ENCODE measurements around the gene OR1F1. TPM values are rescaled to one million over a fixed set of nuclear protein-coding genes. Genes with fewer than 3 reads are reported as not detected.
"Not testable (repeated sequence)": the region's sequence is repeated elsewhere in the genome, so short reads cannot be mapped to it uniquely, and the experiment has no call there.

Gene OR1F1
- total RNA-seq, 1 experiment from 2014 or later: 0.67 TPM

- no peak for DNase-seq (ENCODE audit: extremely low read depth, low read depth)
Measured at GRCh38 chr16:3171181-3171854, 16.7 kb upstream of the OR1F1 start.

DNA sequence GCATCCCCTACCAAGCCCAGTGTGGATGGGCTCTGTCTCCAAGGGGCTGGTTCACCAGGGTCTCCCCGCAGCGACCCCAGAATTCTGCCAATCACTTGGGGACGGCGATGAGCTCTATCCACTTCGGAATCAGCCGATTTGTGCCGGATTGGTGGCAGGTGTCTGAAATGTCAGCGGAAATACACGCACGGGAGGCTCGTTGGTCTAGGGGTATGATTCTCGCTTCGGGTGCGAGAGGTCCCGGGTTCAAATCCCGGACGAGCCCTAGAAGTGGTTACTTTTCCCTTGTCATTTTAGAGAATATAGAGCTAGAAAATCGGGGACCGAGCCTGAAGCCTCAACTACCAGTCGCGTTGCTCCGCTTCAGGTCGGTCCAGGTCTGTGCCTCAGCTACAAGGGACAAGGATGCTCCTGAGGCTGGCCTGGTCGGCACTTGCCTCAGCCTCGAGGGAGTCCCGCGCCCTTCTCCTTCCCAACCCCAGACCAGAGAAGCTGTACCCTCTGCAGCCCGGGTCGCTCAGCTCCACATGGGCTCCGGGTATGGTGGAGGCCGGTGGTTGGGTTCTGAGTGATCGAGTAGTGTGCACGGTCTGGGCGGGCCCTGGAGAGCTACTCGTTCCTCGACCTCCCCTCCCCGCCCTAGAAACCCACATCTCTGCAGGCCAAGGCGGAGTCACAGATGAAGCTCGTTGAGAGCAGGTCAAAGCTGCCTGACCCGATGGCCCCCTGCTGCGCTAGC is 16.0 kb upstream of the OR1F1 start:
- DNase-seq (ENCODE audit: extremely low read depth, low read depth): no peak

DNA sequence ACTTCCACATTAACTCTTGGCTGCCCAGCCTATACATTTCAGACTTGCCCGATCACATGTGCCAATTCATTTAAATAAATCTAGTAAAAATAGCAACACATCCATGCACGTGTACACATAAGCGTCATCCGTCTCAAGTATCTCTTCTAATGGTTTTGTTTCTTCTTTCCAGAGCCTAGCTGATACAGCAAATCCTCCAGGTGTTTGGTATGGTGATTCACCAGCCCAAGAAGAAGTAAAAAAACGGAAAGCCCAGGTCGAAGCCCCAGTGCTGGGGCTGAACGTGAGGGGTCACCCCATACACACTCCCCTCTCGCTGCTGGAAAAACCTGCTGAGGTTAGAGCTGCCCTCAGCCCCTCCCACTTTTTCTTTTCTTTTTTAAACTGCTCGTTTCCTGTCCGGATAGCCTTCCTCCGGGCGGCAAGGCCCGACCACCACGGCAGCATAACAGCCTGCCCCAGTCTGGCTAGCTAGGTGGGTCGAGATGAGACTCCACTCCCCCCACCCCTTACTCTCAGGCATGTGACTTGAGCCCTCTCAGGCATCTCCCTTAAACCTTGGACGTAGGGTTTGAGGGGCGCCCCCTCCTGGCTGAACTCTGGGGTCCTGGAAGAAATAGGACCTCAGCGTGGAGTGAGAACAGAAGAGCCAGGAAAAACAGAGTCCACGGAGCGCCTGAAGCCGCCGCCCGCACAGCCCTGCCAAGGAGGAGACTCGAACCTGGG is 13.9 kb upstream of the OR1F1 start:
- peak; percentile 66 for DNase-seq (ENCODE audit: extremely low read depth, low read depth)

DNA sequence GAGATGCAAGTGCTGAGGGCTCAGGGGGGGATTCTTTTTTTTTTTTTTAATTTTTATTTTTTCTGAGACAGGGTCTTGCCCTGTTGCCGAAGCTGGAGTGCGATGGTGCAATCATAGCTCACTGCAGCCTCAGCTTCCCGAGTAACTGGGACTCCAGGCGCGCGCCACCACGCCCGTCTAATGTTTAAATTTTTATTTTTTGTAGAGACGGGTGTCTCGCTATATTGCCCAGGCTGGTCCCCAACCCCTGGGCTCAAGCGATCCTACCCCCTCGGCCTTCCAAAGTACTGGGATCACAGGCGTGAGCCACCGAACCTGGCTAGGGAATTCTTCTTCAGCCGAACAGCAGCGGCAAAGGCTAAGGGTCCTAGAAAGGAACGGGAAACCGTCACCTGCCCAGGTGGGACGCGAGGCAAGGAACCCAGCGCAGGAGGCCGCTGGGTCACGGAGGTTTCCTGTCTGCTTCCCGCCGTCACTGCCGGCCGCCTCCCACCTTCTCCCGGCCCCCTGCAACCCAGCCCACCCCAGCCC is 13.3 kb upstream of the OR1F1 start:
- DNase-seq (ENCODE audit: extremely low read depth, low read depth): no peak

- peak; percentile 79 for DNase-seq (ENCODE audit: extremely low read depth, low read depth)
Measured at GRCh38 chr16:3175157-3176093, 12.6 kb upstream of the OR1F1 start.

GRCh38 chr16:3179651-3180050 is 8.4 kb upstream of the OR1F1 start:
- DNase-seq (ENCODE audit: extremely low read depth, low read depth): no peak

- DNase-seq (ENCODE audit: extremely low read depth, low read depth): no peak
Measured at GRCh38 chr16:3180445-3180878, 7.5 kb upstream of the OR1F1 start.

GRCh38 chr16:3182293-3182607 is 5.8 kb upstream of the OR1F1 start:
- not testable (repeated sequence) for DNase-seq (ENCODE audit: extremely low read depth, low read depth)

- peak; percentile 79 for DNase-seq (ENCODE audit: extremely low read depth, low read depth)
Measured at GRCh38 chr16:3182608-3183444, 5.2 kb upstream of the OR1F1 start.

DNA sequence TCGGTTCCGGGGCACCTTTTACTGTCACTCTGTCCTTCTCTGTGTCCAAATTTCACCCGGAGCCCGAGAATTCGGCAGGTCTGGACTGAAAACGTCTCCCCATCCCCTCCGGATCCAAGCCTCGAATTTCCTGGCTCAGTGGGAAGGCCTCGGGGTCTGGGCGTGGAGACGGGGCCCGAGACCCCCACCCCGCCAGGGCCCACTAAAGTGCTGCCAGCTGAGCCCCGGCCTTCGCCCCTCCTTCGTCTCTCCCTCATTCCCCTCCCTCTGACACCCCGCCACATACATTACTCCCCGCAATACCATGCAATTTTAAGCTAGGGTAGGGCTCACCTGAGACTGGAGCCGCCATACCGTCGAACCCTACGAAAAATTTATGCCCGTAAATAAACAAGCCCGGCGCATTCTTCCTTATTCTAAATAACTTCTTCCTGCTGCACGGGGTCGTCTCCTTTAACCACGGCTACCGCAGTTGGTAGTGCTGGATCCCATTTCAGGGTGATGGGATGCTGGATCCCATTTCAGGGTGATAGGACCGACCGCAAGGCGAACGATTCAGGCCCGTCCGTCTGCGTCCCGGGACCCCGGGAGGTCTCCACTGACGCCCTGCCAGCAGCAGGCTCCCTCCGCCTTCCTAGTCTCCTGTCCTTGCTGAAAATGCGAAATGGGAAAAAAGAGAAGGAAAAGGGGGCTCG is 4.4 kb upstream of the OR1F1 start:
- no peak for DNase-seq (ENCODE audit: extremely low read depth, low read depth)

DNA sequence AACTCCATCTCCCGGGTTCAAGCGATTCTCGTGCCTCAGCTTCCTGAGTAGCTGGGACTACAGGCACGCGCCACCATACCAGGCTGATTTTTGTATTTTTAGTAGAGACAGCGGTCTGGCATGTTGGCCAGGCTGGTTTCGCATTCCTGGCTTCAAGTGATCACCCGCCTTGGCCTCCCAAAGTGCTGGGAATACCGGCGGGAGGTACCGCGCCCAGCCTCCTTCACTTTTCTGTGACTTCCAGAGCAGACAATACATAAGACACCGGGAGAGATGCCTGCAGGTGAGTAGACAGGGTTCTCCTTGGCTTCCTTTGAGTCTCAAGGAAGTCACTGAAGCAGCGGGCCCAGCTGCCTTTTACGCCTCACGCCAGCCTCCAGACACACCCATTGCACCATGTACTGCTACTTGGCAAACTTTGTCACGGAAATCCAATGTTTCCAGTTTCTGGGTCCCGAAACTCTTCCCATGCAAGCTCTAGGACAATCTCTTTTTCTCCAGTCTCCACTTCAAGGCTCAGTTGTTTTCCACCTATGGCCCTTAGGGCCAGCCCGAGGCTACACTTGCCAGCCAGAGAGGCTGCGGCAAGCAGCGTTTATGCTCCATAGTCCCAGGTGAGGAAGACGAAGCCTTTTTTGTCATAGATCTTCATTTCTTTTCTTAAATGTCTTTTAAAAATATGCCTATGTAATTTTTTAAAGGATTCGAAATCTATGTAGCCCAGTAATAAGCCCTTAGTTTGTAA is 886 bp upstream of the OR1F1 start:
- DNase-seq (ENCODE audit: extremely low read depth, low read depth): no peak

DNA sequence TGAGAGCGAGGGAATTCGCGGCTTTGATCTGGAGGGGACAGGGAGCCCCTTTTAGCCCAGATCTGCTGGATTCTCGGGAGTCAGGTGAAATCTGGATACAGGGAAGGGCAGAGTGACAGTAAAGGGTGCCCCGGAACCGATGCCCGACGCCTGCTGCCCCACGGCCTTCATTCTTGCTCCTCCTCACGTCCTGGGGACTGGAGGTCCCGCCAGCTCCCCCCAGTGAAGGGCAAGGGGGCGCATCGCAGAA is 596 bp downstream of the OR1F1 start:
- no peak for DNase-seq (ENCODE audit: extremely low read depth, low read depth)

DNA sequence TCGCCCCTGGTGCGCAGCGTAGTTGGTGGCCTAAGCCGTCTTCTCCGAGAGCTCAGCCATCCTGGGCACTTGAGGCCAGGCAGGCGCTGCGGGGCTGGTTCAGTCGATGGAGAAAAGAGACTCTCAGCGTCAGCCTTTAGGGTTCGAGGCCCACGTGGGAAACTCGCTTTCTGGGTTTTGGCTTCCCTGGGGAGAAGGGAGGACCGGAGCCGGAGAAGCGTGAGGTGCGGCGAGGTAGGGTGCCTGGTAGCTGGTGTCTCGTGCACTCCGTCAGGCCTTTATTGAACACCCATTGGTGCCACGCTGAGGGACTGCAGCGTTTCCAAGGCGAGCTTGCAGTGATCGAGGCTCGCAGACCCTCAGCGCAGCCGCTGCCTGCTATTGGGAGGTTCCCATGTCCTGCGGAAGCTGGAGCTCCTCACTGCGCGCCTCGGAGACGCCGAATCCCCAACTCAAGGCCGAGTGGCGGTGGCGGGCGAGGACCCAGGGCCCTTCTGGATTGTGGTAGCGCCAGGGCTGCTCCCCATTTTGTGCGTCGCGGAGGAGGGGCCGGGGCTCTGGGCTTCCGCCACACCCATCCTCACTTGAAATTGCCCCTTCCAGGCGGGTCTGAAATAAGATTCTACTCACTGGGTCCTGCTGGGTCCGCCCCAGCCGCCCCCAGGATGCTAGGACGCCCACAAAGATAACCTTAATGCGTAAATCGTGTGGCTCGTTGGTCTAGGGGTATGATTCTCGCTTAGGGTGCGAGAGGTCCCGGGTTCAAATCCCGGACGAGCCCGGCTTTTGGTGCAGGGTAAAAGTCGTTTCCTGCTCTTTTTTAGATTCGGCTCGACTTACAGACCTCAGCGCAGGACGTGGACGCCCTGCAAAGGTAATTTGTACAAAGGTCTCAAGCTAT is 1.2 kb downstream of the OR1F1 start:
- peak; percentile 62 for DNase-seq (ENCODE audit: extremely low read depth, low read depth)

DNA sequence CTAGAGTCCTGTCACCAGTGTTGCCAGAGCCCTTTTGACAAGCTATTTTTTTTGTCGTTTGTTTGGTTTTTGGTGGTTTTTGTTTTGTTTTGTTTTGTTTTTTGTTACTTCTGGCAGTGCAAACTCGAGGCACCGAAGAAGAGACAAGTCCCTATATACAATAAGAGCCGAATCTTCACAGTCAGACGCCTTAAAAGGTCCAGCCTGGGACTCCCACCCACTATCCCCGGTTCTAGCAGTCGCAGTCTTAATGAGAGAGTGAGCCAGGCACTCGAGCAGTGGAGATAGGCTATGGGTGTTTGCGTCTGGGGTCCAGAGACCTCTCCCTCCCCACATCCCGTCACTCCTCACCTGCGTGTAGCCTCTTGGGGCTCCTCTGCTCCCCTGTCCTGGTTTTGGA is 1.9 kb downstream of the OR1F1 start:
- DNase-seq (ENCODE audit: extremely low read depth, low read depth): no peak

GRCh38 chr16:3190949-3191353 is 2.9 kb downstream of the OR1F1 start:
- DNase-seq (ENCODE audit: extremely low read depth, low read depth): no peak

DNA sequence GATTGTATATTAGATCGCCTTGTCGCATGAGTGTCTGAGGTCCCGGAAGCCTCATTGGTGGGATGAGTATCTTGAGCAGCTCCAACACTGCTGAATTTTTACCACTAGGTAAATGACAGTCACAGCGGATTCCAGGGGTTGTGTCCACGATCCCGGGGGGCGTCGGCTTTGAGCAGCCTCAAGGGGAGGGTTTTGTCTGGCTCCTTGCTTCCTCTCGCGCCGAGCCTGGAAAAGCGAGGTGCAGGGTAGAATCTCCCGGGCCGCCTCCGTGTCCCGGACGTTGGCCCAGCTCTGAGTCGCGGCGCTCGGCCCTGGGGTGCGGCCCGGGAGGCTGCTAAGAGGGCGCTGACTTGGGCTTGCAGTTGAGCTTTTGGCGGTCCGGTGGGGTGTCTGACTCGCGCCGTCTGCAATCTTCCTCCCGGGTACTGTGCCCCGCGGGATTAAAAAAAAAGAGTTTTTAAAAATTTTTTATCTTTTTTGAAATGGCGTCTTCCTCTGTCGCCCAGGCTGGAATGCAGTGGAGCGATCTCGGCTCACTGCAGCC is 4.5 kb downstream of the OR1F1 start:
- DNase-seq (ENCODE audit: extremely low read depth, low read depth): no peak
